Panc1 (cell line): ENCODE data around the gene MRPS27. TPM values are rescaled to one million over a fixed set of nuclear protein-coding genes. Genes with fewer than 3 reads are reported as not detected.
A peak's percentile ranks its signal among the peaks of the same experiment; 100 is the strongest.

Experiments used
- ATAC-seq: fragments of 200-7000 bp; cut with Tn5 transposase; 2 replicates; pipeline ENCODE4 v1.9.1; 2020; ENCODE audit warnings: mild to moderate bottlenecking, moderate library complexity
- BruUV-seq: library from RNA; stranded (reverse); fragments of 400-500 nt; replicated peaks from 2 replicates; lab custom pipeline; 2021; lab: Mats Ljungman, UMichigan
- CTCF ChIA-PET: fragments of 300-600 bp; sonication (Branson Sonifier 250); formaldehyde crosslinking; loops from one replicate; lab custom pipeline; 2022; ENCODE audit warnings: antibody characterized with exemption; lab: Charles Lee
- POLR2A ChIA-PET: fragments of 300-600 bp; sonication (Branson Sonifier 250); formaldehyde crosslinking; loops from one replicate; lab custom pipeline; 2022; ENCODE audit warnings: antibody characterized with exemption; lab: Charles Lee
- DNase-seq: peaks from one replicate; pipeline ENCODE4 v3.0.0-alpha.2; 2010; ENCODE audit warnings: low read depth, low spot score
- H3K27ac ChIP-seq: 2 replicates; pipeline ENCODE4 v1.5.1; 2011; ENCODE audit warnings: mild to moderate bottlenecking, low read length, inconsistent platforms
- H3K27me3 ChIP-seq: fragments of 200-500 bp; sonication (Bioruptor generic); 2 replicates; pipeline ENCODE4 v1.6.0; 2014; ENCODE audit warnings: low read length, inconsistent platforms; ENCODE audit not compliant: control insufficient read depth, insufficient read depth
- H3K36me3 ChIP-seq: fragments of 200-500 bp; sonication (Bioruptor generic); 2 replicates; pipeline ENCODE4 v1.5.1; 2014; ENCODE audit warnings: inconsistent platforms, mild to moderate bottlenecking, low read length, moderate library complexity; ENCODE audit not compliant: control insufficient read depth, insufficient read depth
- H3K4me1 ChIP-seq: 2 replicates; pipeline ENCODE4 v1.5.1; 2011; ENCODE audit warnings: inconsistent platforms, mild to moderate bottlenecking, low read length, moderate library complexity; ENCODE audit not compliant: control insufficient read depth, insufficient read depth
- H3K4me3 ChIP-seq, 2 experiments: 2 replicates each; pipeline ENCODE4 v1.5.1; 2011 to 2012; ENCODE audit warnings: low read depth in 2 of 2, low read length in 2 of 2, mild to moderate bottlenecking in 2 of 2, inconsistent platforms in 1 of 2, moderate library complexity in 1 of 2
- H3K9me3 ChIP-seq: fragments of 200-500 bp; sonication (Bioruptor generic); 2 replicates; pipeline ENCODE4 v1.5.1; 2014; ENCODE audit warnings: low read depth, mild to moderate bottlenecking, inconsistent platforms, low read length, moderate library complexity; ENCODE audit not compliant: control insufficient read depth, insufficient read depth
- CTCF ChIP-seq: fragments of 450-650 bp; IDR thresholded peaks from 2 replicates; pipeline ENCODE4 v1.5.1; 2017; ENCODE audit warnings: mild to moderate bottlenecking
- POLR2AphosphoS5 ChIP-seq: IDR thresholded peaks from 2 replicates; pipeline ENCODE4 v1.6.1; 2012; ENCODE audit warnings: mild to moderate bottlenecking, low read depth, low read length, moderate library complexity
- REST ChIP-seq, 2 experiments: IDR thresholded peaks; 2 replicates each; pipeline ENCODE4 v1.6.1; 2011 to 2012; ENCODE audit warnings: low read depth in 2 of 2, control low read depth in 1 of 2, low read length in 1 of 2, mild to moderate bottlenecking in 1 of 2, moderate library complexity in 1 of 2; ENCODE audit not compliant: insufficient read depth in 1 of 2
- SIN3A ChIP-seq: IDR thresholded peaks from 2 replicates; pipeline ENCODE4 v1.6.1; 2012; ENCODE audit warnings: low read depth, mild to moderate bottlenecking, low read length, moderate library complexity, borderline replicate concordance; ENCODE audit not compliant: insufficient read depth
- TCF7L2 ChIP-seq: IDR thresholded peaks from 2 replicates; pipeline ENCODE4 v1.6.1; 2011; ENCODE audit warnings: mild to moderate bottlenecking, low read depth, low read length, inconsistent platforms
- in situ Hi-C: cut with HindIII; loops from 2 replicates; pipeline ENCODE4 v1.10.0; 2016; ENCODE audit warnings: low sequenced_read_pairs, low pct_unique_long_range_greater_than_20kb
- intact Hi-C: fragments of 100-400 bp; cut with micrococcal nuclease; formaldehyde crosslinking; loops from one replicate; pipeline ENCODE4 v1.10.0; 2022; ENCODE audit not compliant: unreplicated experiment
- total RNA-seq: library from RNA; stranded (reverse); gene quantifications from one replicate; pipeline ENCODE4 v1.2.1, GENCODE V29; 2021; ENCODE audit not compliant: unreplicated experiment

Gene MRPS27
- total RNA-seq, 1 experiment from 2014 or later = 67.2 TPM

DNA sequence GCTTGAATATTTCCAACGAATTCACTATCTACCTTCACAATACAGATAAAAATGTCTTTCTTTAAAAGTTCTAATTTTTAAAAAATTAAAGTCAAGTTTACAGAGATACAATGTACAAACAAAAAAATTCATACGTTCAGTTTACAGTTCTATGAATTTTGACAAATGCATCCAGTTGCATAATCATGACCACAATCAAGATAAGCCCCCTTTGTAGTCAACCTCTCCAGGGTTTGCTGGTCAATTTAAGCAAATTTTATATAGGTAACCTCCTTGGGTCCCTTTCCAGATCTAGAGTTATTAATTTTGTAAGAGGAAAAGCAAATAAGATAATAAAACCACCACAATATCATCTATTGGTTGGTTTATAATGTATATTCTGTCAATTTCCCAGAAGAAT lies 76.3 kb downstream of the MRPS27 start:
- Histone ChIP-seq H3K4me3 (no peak overlapping the region), H3K4me1 (peaks cover 34% of the 10 kb centered on the region), H3K27me3 (no peaks in the 10 kb centered on the region), H3K9me3 (no peaks in the 10 kb centered on the region), H3K36me3 (no peaks in the 10 kb centered on the region), H3K27ac (no peak overlapping the region)
- ChIA-PET CTCF (no interaction called here), POLR2A (no interaction called here)
- no peak for TF ChIP-seq CTCF
- no peak for TF ChIP-seq POLR2AphosphoS5
- in situ Hi-C loops = no loop called here
- DNase-seq (no peak), ATAC-seq (no peak)
- intact Hi-C loops = no loop called here
- no TSS peak for BruUV-seq

GRCh38 chr5:72242796-72243475 lies 77.1 kb downstream of the MRPS27 start:
- DNase-seq = no peak
- Histone ChIP-seq H3K4me3 (no peak overlapping the region), H3K36me3 (peaks cover 3% of the 10 kb centered on the region; the same call in 1 of the 2 replicates), H3K9me3 (no peaks in the 10 kb centered on the region), H3K27me3 (no peaks in the 10 kb centered on the region), H3K4me1 (peaks cover 27% of the 10 kb centered on the region), H3K27ac (peak overlapping the region; percentile 30; the same call in 1 of the 2 replicates)
- in situ Hi-C loops = no loop called here
- ChIA-PET POLR2A (no interaction called here), CTCF (no interaction called here)
- BruUV-seq = no TSS peak
- intact Hi-C loops = no loop called here
- ATAC-seq = no peak
- no peak for TF ChIP-seq POLR2AphosphoS5
- no peak for TF ChIP-seq TCF7L2
- TF ChIP-seq SIN3A = no peak
- TF ChIP-seq CTCF = no peak
- TF ChIP-seq REST (IDR thresholded peaks at IDR 0.05; ENCODE audit: insufficient read depth in 1 of 2, low read depth in 2 of 2, low read length in 1 of 2) = no peak
